ENCODE results near the gene PROKR1.

DNA sequence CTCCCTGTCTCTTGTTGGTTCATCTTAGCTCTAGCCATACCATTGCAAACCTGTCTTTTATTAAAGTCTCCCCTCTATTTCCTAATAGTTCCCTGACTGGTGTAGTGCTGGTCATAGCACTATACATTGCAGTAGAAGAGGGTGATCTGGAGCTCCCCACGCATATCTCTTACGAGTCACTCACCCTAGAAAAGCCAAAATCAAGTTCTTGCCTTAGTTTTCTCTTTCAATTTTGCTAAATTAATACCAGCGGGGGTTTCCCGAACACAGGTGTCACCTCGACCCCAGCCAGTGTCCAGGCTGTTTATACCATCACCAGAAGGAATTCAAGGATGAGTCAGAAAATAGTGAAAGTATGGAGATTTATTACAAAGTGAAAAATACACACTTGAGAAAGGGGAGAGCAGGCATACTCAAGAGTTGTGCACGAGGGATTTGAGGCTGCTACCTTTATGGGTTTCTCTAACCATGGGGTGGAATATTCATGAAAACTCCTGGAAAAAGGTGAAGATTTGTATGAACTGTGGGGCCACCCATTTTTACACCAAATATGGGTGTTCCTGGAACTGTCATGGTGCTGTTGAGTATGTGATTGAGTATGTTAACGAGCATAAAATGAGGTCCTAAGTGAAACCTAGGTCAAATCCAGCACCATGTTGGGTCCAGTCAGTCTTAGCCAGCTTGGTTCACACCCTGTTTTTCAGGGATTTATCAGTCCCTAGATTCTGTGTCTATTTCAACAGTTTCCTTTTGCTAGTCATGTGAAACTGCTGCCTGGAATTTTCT, 20.2 kb downstream of the PROKR1 start:
- TF ChIP-seq, protein P1, sequence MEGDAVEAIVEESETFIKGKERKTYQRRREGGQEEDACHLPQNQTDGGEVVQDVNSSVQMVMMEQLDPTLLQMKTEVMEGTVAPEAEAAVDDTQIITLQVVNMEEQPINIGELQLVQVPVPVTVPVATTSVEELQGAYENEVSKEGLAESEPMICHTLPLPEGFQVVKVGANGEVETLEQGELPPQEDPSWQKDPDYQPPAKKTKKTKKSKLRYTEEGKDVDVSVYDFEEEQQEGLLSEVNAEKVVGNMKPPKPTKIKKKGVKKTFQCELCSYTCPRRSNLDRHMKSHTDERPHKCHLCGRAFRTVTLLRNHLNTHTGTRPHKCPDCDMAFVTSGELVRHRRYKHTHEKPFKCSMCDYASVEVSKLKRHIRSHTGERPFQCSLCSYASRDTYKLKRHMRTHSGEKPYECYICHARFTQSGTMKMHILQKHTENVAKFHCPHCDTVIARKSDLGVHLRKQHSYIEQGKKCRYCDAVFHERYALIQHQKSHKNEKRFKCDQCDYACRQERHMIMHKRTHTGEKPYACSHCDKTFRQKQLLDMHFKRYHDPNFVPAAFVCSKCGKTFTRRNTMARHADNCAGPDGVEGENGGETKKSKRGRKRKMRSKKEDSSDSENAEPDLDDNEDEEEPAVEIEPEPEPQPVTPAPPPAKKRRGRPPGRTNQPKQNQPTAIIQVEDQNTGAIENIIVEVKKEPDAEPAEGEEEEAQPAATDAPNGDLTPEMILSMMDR (conservative IDR thresholded peaks at IDR 0.05 in 1 of 2, IDR thresholded peaks at IDR 0.05 in 1 of 2; ENCODE audit: low read depth in 1 of 2, low read length in 2 of 2), result no peak
- no peak for TF ChIP-seq EZH2 (IDR thresholded peaks at IDR 0.05; ENCODE audit: low read length, missing control alignments)

All from fibroblast of lung (primary cell).